ENCODE results near the gene SMIM5. TPM values are rescaled to one million over a fixed set of nuclear protein-coding genes. Genes with fewer than 3 reads are reported as not detected.

SMIM5 gene
- total and polyA plus RNA-seq, 2 of the 13 experiments (the other 11 are each of a cell fraction or from before 2014, with no cell fraction given) = not detected

DNA sequence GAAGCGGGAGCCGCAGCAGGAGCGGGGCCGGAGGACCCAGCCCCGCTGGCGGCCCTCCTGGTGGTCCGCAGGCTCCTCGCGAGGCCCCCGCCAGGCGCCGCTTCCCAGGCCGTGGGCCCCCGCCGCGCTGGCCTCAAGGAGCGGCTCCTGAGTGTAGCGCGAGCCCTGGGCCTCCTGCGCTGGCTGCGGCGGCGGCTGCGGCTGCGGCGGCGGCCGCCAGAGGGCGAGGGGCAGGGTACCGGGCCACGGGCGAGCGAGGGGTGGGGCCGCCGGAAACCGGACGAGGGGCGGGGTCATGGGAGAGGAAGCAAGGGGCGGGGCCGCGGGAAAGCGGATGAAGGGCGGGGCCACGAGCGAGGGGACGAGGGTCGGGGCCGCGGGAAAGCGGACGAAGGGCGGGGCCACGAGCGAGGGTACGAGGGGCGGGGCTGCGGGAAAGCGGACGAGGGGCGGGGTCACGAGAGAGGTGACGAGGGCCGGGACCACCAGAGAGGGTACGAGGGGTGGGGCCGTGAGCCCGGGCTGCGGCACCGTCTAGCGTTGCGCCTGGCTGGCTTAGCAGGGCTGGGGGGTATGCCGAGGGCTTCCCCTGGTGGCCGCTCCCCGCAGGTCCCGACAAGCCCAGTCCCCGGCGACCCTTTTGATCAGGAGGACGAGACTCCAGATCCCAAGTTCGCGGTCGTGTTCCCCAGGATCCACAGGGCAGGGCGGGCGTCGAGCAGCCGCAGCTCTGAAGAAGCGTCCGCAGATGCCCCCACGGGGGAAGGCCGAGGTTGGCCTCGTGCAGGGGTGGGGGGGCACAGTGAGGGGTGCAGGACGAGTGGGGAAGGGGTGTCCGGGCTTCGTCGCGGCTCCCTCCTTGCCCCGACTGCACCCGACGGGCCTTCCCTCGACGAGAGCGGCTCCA lies 44.0 kb upstream of the SMIM5 start (continued):
- TF ChIP-seq, protein P1, sequence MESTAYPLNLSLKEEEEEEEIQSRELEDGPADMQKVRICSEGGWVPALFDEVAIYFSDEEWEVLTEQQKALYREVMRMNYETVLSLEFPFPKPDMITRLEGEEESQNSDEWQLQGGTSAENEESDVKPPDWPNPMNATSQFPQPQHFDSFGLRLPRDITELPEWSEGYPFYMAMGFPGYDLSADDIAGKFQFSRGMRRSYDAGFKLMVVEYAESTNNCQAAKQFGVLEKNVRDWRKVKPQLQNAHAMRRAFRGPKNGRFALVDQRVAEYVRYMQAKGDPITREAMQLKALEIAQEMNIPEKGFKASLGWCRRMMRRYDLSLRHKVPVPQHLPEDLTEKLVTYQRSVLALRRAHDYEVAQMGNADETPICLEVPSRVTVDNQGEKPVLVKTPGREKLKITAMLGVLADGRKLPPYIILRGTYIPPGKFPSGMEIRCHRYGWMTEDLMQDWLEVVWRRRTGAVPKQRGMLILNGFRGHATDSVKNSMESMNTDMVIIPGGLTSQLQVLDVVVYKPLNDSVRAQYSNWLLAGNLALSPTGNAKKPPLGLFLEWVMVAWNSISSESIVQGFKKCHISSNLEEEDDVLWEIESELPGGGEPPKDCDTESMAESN (CRISPR knock-in tag; conservative IDR thresholded peaks at IDR 0.05) = 0 out of 2 replicates have a peak, but pooled peaks have one; percentile 49
- TF ChIP-seq MZF1 (CRISPR knock-in tag; IDR thresholded peaks at IDR 0.05; ENCODE audit: borderline replicate concordance) (0 out of 2 replicates have a peak, but pooled peaks have one; percentile 43), ZNF883 (CRISPR knock-in tag; IDR thresholded peaks at IDR 0.05; ENCODE audit: not compliant biosample characterization) (no peak), ZNF761 (CRISPR knock-in tag; conservative IDR thresholded peaks at IDR 0.05) (no peak; the same call in 1 of the 2 replicates), ARNT2 (CRISPR knock-in tag; IDR thresholded peaks at IDR 0.05; ENCODE audit: low read depth) (peak; percentile 58; the same call in 1 of the 2 replicates), NAIF1 (CRISPR knock-in tag; IDR thresholded peaks at IDR 0.05; ENCODE audit: borderline replicate concordance) (no peak), JUND (CRISPR knock-in tag; IDR thresholded peaks at IDR 0.05) (no peak), ZNF737 (CRISPR knock-in tag; IDR thresholded peaks at IDR 0.05; ENCODE audit: borderline replicate concordance) (no peak), ZNF292 (CRISPR knock-in tag; IDR thresholded peaks at IDR 0.05; ENCODE audit: borderline replicate concordance, low read depth) (no peak), ZNF768 (CRISPR knock-in tag; IDR thresholded peaks at IDR 0.05) (no peak), ZNF747 (CRISPR knock-in tag; IDR thresholded peaks at IDR 0.05; ENCODE audit: borderline replicate concordance) (peak; percentile 78; the same call in 1 of the 2 replicates), SMARCC2 (IDR thresholded peaks at IDR 0.05) (no peak), GATA4 (IDR thresholded peaks at IDR 0.05; ENCODE audit: borderline replicate concordance, low read depth) (no peak)
- TF ChIP-seq, protein P2, sequence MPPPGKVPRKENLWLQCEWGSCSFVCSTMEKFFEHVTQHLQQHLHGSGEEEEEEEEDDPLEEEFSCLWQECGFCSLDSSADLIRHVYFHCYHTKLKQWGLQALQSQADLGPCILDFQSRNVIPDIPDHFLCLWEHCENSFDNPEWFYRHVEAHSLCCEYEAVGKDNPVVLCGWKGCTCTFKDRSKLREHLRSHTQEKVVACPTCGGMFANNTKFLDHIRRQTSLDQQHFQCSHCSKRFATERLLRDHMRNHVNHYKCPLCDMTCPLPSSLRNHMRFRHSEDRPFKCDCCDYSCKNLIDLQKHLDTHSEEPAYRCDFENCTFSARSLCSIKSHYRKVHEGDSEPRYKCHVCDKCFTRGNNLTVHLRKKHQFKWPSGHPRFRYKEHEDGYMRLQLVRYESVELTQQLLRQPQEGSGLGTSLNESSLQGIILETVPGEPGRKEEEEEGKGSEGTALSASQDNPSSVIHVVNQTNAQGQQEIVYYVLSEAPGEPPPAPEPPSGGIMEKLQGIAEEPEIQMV (CRISPR knock-in tag; IDR thresholded peaks at IDR 0.05; ENCODE audit: low read depth) = peak; percentile 74
- TF ChIP-seq, protein P3, sequence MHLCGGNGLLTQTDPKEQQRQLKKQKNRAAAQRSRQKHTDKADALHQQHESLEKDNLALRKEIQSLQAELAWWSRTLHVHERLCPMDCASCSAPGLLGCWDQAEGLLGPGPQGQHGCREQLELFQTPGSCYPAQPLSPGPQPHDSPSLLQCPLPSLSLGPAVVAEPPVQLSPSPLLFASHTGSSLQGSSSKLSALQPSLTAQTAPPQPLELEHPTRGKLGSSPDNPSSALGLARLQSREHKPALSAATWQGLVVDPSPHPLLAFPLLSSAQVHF (CRISPR knock-in tag; IDR thresholded peaks at IDR 0.05) = no peak
- TF ChIP-seq, protein P4, sequence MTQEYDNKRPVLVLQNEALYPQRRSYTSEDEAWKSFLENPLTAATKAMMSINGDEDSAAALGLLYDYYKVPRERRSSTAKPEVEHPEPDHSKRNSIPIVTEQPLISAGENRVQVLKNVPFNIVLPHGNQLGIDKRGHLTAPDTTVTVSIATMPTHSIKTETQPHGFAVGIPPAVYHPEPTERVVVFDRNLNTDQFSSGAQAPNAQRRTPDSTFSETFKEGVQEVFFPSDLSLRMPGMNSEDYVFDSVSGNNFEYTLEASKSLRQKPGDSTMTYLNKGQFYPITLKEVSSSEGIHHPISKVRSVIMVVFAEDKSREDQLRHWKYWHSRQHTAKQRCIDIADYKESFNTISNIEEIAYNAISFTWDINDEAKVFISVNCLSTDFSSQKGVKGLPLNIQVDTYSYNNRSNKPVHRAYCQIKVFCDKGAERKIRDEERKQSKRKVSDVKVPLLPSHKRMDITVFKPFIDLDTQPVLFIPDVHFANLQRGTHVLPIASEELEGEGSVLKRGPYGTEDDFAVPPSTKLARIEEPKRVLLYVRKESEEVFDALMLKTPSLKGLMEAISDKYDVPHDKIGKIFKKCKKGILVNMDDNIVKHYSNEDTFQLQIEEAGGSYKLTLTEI (CRISPR knock-in tag; conservative IDR thresholded peaks at IDR 0.05) = no peak
- TF ChIP-seq, protein P5, sequence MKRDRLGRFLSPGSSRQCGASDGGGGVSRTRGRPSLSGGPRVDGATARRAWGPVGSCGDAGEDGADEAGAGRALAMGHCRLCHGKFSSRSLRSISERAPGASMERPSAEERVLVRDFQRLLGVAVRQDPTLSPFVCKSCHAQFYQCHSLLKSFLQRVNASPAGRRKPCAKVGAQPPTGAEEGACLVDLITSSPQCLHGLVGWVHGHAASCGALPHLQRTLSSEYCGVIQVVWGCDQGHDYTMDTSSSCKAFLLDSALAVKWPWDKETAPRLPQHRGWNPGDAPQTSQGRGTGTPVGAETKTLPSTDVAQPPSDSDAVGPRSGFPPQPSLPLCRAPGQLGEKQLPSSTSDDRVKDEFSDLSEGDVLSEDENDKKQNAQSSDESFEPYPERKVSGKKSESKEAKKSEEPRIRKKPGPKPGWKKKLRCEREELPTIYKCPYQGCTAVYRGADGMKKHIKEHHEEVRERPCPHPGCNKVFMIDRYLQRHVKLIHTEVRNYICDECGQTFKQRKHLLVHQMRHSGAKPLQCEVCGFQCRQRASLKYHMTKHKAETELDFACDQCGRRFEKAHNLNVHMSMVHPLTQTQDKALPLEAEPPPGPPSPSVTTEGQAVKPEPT (CRISPR knock-in tag; IDR thresholded peaks at IDR 0.05; ENCODE audit: low read depth) = peak; percentile 42; the same call in 1 of the 2 replicates
- TF ChIP-seq, protein P6, sequence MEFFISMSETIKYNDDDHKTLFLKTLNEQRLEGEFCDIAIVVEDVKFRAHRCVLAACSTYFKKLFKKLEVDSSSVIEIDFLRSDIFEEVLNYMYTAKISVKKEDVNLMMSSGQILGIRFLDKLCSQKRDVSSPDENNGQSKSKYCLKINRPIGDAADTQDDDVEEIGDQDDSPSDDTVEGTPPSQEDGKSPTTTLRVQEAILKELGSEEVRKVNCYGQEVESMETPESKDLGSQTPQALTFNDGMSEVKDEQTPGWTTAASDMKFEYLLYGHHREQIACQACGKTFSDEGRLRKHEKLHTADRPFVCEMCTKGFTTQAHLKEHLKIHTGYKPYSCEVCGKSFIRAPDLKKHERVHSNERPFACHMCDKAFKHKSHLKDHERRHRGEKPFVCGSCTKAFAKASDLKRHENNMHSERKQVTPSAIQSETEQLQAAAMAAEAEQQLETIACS (CRISPR knock-in tag; IDR thresholded peaks at IDR 0.05) = 0 out of 2 replicates have a peak, but pooled peaks have one; percentile 20

Data from HepG2 (cell line).